Psoas muscle (tissue), 8 donors: ENCODE measurements around the gene ZNF622. TPM values are rescaled to one million over a fixed set of nuclear protein-coding genes. Genes with fewer than 3 reads are reported as not detected.

Experiments used
- ATAC-seq, 4 donors: fragments of 200-7000 bp; cut with Tn5 transposase; one replicate each; pipeline ENCODE4 v1.9.1; 2020; ENCODE audit warnings: moderate library complexity in 3 of 4, mild to moderate bottlenecking in 2 of 4
- DNase-seq, 2 donors: peaks; one replicate each; pipeline ENCODE4 v3.0.0-alpha.2; 2020
- H3K27ac ChIP-seq: fragments of 200-600 bp; one replicate; pipeline ENCODE4 v1.8.0; 2022
- H3K27me3 ChIP-seq, 3 donors: fragments of 200-600 bp in 1 of 3; one replicate each; pipeline versions ENCODE4 v1.6.1 to v1.8.0; 2013 to 2022; ENCODE audit warnings: low read length in 2 of 3, mild to moderate bottlenecking in 2 of 3, moderate library complexity in 1 of 3; ENCODE audit not compliant: insufficient read depth in 3 of 3
- H3K36me3 ChIP-seq, 2 donors: fragments of 200-600 bp in 1 of 2; one replicate each; pipeline versions ENCODE4 v1.6.1 to v1.8.0; 2013 to 2022; ENCODE audit warnings: low read depth in 1 of 2, mild to moderate bottlenecking in 1 of 2, moderate library complexity in 1 of 2; ENCODE audit not compliant: insufficient read depth in 1 of 2
- H3K4me1 ChIP-seq: fragments of 200-600 bp; one replicate; pipeline ENCODE4 v1.8.0; 2022
- H3K4me3 ChIP-seq: fragments of 200-600 bp; one replicate; pipeline ENCODE4 v1.8.0; 2022; ENCODE audit warnings: mild to moderate bottlenecking
- H3K9me3 ChIP-seq: fragments of 200-600 bp; one replicate; pipeline ENCODE4 v1.8.0; 2022
- CTCF ChIP-seq: fragments of 200-600 bp; IDR thresholded peaks from one replicate; pipeline ENCODE4 v1.8.0; 2022; ENCODE audit warnings: antibody characterized with exemption
- WGBS, 3 donors: extraction: QIAGEN DNeasy Blood & Tissue Kit; methylation state at CpG; one replicate each; pipeline versions ENCODE4 v1.1.6 to v1.1.7; 2013; 5-methylcytosine and 5-hydroxymethylcytosine counted together
- intact Hi-C, 2 donors: fragments of 100-400 bp; cut with DNase I; formaldehyde crosslinking; loops; one replicate each; pipeline versions ENCODE4 v1.11.0 to v1.14.2; 2022
- polyA plus RNA-seq, 3 donors: library from polyadenylated mRNA; stranded (reverse); fragments of 200-250 nt; gene quantifications; one replicate each; pipeline ENCODE4 v1.2.3, GENCODE V29; 2013
- total RNA-seq, 4 donors: library from RNA; stranded (reverse); fragmentation: NEBNext Ultra II Directional in 2 of 4; extraction: Animal tissue kit (Norgen Biotek cat#: 25700) in 2 of 4; gene quantifications; one replicate each; pipeline versions ENCODE4 v1.2.1 to v1.2.4, GENCODE V29; 2021 to 2023
- donor health status: healthy with polysubstance abuse.
- donor health status: DM: no; HTN: no; CAD: no; lungs with moderate emphysema.
- donor health status: Bipolar disorder and iron deficiency.
- donor health status: healthy.
- donor health status: DM: yes; HTN: yes; CAD: no.
- donor health status: DM: no; HTN: no; CAD: no.
- donor health status: DM: no; HTN: no; CAD: no.
- donor health status: DM: yes; HTN: yes; CAD: no.

Gene ZNF622
- total and polyA plus RNA-seq, 7 donors, result 11.8 to 142 (median 43.5) TPM

DNA sequence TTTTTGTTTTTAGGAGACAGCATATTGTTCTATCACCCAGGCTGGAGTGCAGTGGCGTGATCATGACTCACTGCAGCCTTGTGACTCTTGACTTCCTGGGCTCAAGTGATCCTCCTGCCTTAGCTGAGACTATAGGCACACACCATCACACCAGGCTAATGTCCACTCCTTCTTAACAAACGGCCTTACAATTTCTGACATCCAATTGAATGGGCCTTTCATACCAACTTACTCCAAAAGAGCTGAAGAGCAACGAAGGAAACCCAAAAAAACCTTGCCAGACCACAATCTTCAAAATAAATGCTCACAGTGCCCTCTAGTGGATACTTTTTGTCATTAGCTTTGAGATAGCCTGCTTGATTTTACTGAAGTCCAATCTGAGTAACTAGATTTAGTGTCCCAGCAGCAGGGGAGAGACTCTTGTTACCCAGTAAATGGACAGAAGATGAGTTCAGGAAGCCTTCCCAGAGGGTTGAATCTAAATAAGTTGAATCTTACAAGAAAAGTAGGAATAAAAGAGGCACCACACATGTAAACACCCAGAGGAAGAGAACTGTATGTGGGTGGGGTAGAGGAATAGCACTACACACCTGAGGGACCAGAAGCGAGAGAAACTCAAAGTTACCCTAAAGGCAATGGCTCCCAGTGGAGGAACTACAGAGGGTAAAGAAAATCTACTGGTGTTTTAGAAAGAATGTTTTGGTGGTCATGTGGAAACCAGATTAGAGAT lies 9.3 kb downstream of the ZNF622 start:
- H3K4me3 ChIP-seq, result no peak overlapping the region
- DNase-seq, result peak; percentile 26 to 57
- peaks cover 15 to 57% of the 10 kb centered on the region in 2 donors for H3K36me3 ChIP-seq
- no peaks in the 10 kb centered on the region for H3K27me3 ChIP-seq
- intact Hi-C loops, result loop anchor here in 1 of 2 donors (10.0 kb wide), 1 partner anchor 291 kb away; no protein-coding TSS in a partner anchor
- H3K9me3 ChIP-seq, result no peaks in the 10 kb centered on the region
- peak; percentile 78 to 84 (median 82) for ATAC-seq
- peak overlapping the region; percentile 47 for H3K27ac ChIP-seq
- 39 to 48% (median 45%) methylated on average over 4 of the region's 4 CpGs for WGBS, 3 donors
- H3K4me1 ChIP-seq, result peaks cover 60% of the 10 kb centered on the region
- TF ChIP-seq CTCF, result peak; percentile 78

DNA sequence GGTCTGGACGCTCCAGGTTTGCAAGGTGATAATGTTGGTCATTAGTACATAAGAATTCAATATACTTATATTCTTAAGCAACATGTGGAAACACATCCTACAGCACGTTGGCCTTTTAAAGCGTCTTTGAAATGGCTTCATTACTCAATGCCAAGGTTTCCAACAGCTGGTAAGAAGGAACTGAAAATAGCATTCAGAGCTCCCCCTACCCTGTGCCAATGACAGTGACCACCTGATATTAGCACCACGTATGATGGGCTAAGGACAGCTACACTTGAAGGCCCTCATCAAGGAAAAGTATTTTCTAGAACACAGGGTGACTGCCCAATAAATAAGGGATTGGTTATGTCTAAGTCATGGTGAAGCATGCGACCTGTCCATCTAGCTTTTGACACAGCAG lies 9.9 kb downstream of the ZNF622 start:
- H3K36me3 ChIP-seq, result peaks cover 18 to 57% of the 10 kb centered on the region in 2 donors
- TF ChIP-seq CTCF, result no peak

DNA sequence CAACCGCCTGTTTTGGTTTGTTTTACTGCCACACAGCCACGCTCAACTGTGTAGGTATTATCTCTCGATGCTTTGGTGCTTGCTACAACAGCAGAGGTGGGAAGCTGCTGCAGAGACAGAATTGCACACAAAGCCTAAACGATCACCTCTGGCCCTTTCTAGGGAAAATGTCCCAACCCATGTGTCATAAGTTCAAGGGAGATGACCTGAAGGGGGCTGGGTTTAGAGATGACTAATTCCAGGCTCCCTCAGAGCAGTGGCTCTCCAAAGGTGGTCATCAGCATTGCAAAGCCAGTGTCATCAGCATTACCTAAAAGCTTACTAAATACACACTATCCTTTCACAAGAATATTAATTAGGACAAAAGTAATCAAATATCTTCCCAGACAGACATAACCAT lies 10.9 kb downstream of the ZNF622 start:
- no peaks in the 10 kb centered on the region for H3K27me3 ChIP-seq
- TF ChIP-seq CTCF, result no peak
- intact Hi-C loops, result loop anchor here in 1 of 2 donors (10.0 kb wide), 1 partner anchor 290 kb away; no protein-coding TSS in a partner anchor
- ATAC-seq, result no peak
- H3K27ac ChIP-seq, result no peak overlapping the region
- no peak for DNase-seq
- no peaks in the 10 kb centered on the region for H3K9me3 ChIP-seq
- no peak overlapping the region for H3K4me3 ChIP-seq
- H3K36me3 ChIP-seq, result peaks cover 20 to 57% of the 10 kb centered on the region in 2 donors
- peaks cover 44% of the 10 kb centered on the region for H3K4me1 ChIP-seq
- WGBS, 3 donors, result 85 to 93% (median 87%) methylated on average over 4 of the region's 4 CpGs

More for the DNA sequence above, 9.9 kb downstream of the ZNF622 start:
- H3K4me1 ChIP-seq, result peaks cover 54% of the 10 kb centered on the region
- ATAC-seq (peak; percentile 45 to 72 (median 66)), DNase-seq (no peak)
- 44 to 55% (median 47%) methylated on average over 5 of the region's 5 CpGs for WGBS, 3 donors
- no peaks in the 10 kb centered on the region for H3K9me3 ChIP-seq
- no peaks in the 10 kb centered on the region for H3K27me3 ChIP-seq
- no peak overlapping the region for H3K4me3 ChIP-seq
- H3K27ac ChIP-seq, result peak overlapping the region; percentile 47
- intact Hi-C loops, result loop anchor here in 1 of 2 donors (10.0 kb wide), 1 partner anchor 291 kb away; no protein-coding TSS in a partner anchor

- no peak for TF ChIP-seq CTCF
- DNase-seq, result no peak
- Histone ChIP-seq H3K9me3 (no peaks in the 10 kb centered on the region), H3K36me3 (peaks cover 24 to 58% of the 10 kb centered on the region in 2 donors), H3K4me3 (no peak overlapping the region), H3K4me1 (peaks cover 34% of the 10 kb centered on the region), H3K27me3 (no peaks in the 10 kb centered on the region), H3K27ac (no peak overlapping the region)
- no peak for ATAC-seq
- intact Hi-C loops, result loop anchor here in 1 of 2 donors (10.0 kb wide), 1 partner anchor 289 kb away; no protein-coding TSS in a partner anchor
Measured at GRCh38 chr5:16453609-16454008, 12.0 kb downstream of the ZNF622 start.
